K562 (cell line): ENCODE results near the gene NRCAM.

Experiments used
- ATF2 ChIP-seq: sonication (generic); formaldehyde crosslinking; IDR thresholded peaks from 2 replicates; pipeline ENCODE4 v1.8.1; 2022; ENCODE audit warnings: missing genetic modification reagents
- CTCF ChIP-seq, 3 experiments: IDR thresholded peaks in 2 of 3; conservative IDR thresholded peaks in 1 of 3; 2 replicates each; pipeline ENCODE4 v1.5.1; 2011 to 2012; ENCODE audit warnings: low read length in 3 of 3, mild to moderate bottlenecking in 3 of 3, control low read depth in 2 of 3, improper control_type of control experiment in 1 of 3, inconsistent platforms in 1 of 3, low read depth in 1 of 3, mixed read lengths in 1 of 3, moderate library complexity in 1 of 3; ENCODE audit not compliant: insufficient read depth in 2 of 3
- ELK1 ChIP-seq: sonication (generic); formaldehyde crosslinking; IDR thresholded peaks from 2 replicates; pipeline ENCODE4 v1.8.1; 2022; ENCODE audit warnings: missing genetic modification reagents
- EZH2 ChIP-seq: IDR thresholded peaks from 2 replicates; pipeline ENCODE4 v1.6.1; 2012; ENCODE audit warnings: low read depth, mild to moderate bottlenecking, inconsistent platforms, low read length, borderline replicate concordance
- FOSL1 ChIP-seq: fragments of 200-800 bp; sonication (Bioruptor generic); conservative IDR thresholded peaks from 2 replicates; pipeline ENCODE4 v1.6.1; 2016; ENCODE audit warnings: missing genetic modification characterization, missing compliant biosample characterization
- HDAC2 ChIP-seq: fragments of 450-650 bp; IDR thresholded peaks from 2 replicates; pipeline ENCODE4 v1.6.1; 2016; ENCODE audit warnings: mild to moderate bottlenecking
- MTA3 ChIP-seq: fragments of 450-650 bp; formaldehyde crosslinking; IDR thresholded peaks from 2 replicates; pipeline ENCODE4 v1.6.1; 2017; ENCODE audit warnings: mild to moderate bottlenecking, borderline replicate concordance
- MYC ChIP-seq, 2 experiments: fragments of 250-450 bp in 1 of 2; sonication (Bioruptor Pico) in 1 of 2; IDR thresholded peaks; 2 replicates each; pipeline versions ENCODE4 v1.5.1 to v1.6.1; 2012 to 2021; ENCODE audit warnings: low read depth in 2 of 2, borderline replicate concordance in 1 of 2, improper control_type of control experiment in 1 of 2, low read length in 1 of 2, mild to moderate bottlenecking in 1 of 2, moderate library complexity in 1 of 2
- NFIC ChIP-seq: fragments of 450-650 bp; IDR thresholded peaks from 2 replicates; pipeline ENCODE4 v1.6.1; 2017; ENCODE audit warnings: mild to moderate bottlenecking, inconsistent platforms
- ZBTB8A ChIP-seq: fragments of 450-650 bp; IDR thresholded peaks from 2 replicates; pipeline ENCODE4 v1.6.1; 2018; ENCODE audit warnings: mild to moderate bottlenecking, moderate library complexity; ENCODE audit not compliant: partially characterized antibody
- ZNF124 ChIP-seq: sonication (generic); formaldehyde crosslinking; IDR thresholded peaks from 2 replicates; pipeline ENCODE4 v1.8.1; 2022; ENCODE audit warnings: missing genetic modification reagents
- ZNF274 ChIP-seq: IDR thresholded peaks from 2 replicates; pipeline ENCODE4 v1.6.1; 2011; ENCODE audit warnings: low read depth, mild to moderate bottlenecking, low read length, moderate library complexity, borderline replicate concordance
- ZNF639 ChIP-seq, 2 experiments: fragments of 200-800 bp in 1 of 2; sonication (Bioruptor generic) in 1 of 2; sonication (generic) in 1 of 2; formaldehyde crosslinking in 1 of 2; IDR thresholded peaks in 1 of 2; conservative IDR thresholded peaks in 1 of 2; 2 replicates each; pipeline versions ENCODE4 v1.5.0 to v1.6.1; 2016 to 2020; ENCODE audit warnings: missing compliant biosample characterization in 1 of 2, missing genetic modification characterization in 1 of 2, missing genetic modification reagents in 1 of 2
- ZSCAN29 ChIP-seq: fragments of 450-650 bp; IDR thresholded peaks from 2 replicates; pipeline ENCODE4 v1.6.1; 2017

- no peak for TF ChIP-seq ZBTB8A
- no peak for TF ChIP-seq NFIC
- no peak for TF ChIP-seq MTA3
- TF ChIP-seq MYC (IDR thresholded peaks at IDR 0.05; ENCODE audit: low read depth, low read length), result no peak
- no peak for TF ChIP-seq MYC (CRISPR knock-in tag; IDR thresholded peaks at IDR 0.05; ENCODE audit: borderline replicate concordance, low read depth)
- TF ChIP-seq ZNF639 (CRISPR knock-in tag; conservative IDR thresholded peaks at IDR 0.05 in 1 of 2, IDR thresholded peaks at IDR 0.05 in 1 of 2), result no peak
- no peak for TF ChIP-seq ATF2 (CRISPR knock-in tag)
- no peak for TF ChIP-seq CTCF (IDR thresholded peaks at IDR 0.05 in 2 of 3, conservative IDR thresholded peaks at IDR 0.05 in 1 of 3; ENCODE audit: insufficient read depth in 2 of 3, low read depth in 1 of 3, low read length in 3 of 3)
- no peak for TF ChIP-seq HDAC2
- no peak for TF ChIP-seq ZSCAN29
- no peak for TF ChIP-seq EZH2
- TF ChIP-seq ELK1 (CRISPR knock-in tag), result no peak
- TF ChIP-seq FOSL1, result no peak
- TF ChIP-seq ZNF274, result no peak
- no peak for TF ChIP-seq ZNF124 (CRISPR knock-in tag)
Observed at GRCh38 chr7:108498481-108498880, 42.2 kb upstream of the NRCAM start.
